ENCODE measurements around the gene MED12L. TPM values are rescaled to one million over a fixed set of nuclear protein-coding genes. Genes with fewer than 3 reads are reported as not detected.

Gene MED12L
- total and polyA plus RNA-seq, 7 donors = 0.01 to 2.6 (median 0.17) TPM

GRCh38 chr3:151265866-151266265 is 180.4 kb downstream of the MED12L start:
- DNase-seq = no peak
- Histone ChIP-seq H3K27ac (no peak overlapping the region), H3K36me3 (ENCODE audit: insufficient read depth in 1 of 2, low read depth in 1 of 2) (no peaks in the 10 kb centered on the region), H3K27me3 (ENCODE audit: insufficient read depth in 3 of 3, low read length in 2 of 3) (no peaks in the 10 kb centered on the region), H3K4me3 (no peak overlapping the region), H3K9me3 (no peaks in the 10 kb centered on the region), H3K4me1 (no peaks in the 10 kb centered on the region)
- 71 to 74% (median 74%) methylated on average over 5 of the region's 5 CpGs for WGBS, 3 donors
- intact Hi-C loops (cut with DNase I) = no loop called here
- no peak for TF ChIP-seq CTCF (IDR thresholded peaks at IDR 0.05)
- ATAC-seq = no peak

- DNase-seq = no peak
- ATAC-seq = no peak
- no peaks in the 10 kb centered on the region for H3K27me3 ChIP-seq (ENCODE audit: insufficient read depth in 3 of 3, low read length in 2 of 3)
- intact Hi-C loops (cut with DNase I) = no loop called here
- H3K4me3 ChIP-seq = no peak overlapping the region
- no peaks in the 10 kb centered on the region for H3K36me3 ChIP-seq (ENCODE audit: insufficient read depth in 1 of 2, low read depth in 1 of 2)
- TF ChIP-seq CTCF (IDR thresholded peaks at IDR 0.05) = no peak
- 90 to 95% (median 90%) methylated on average over 1 of the region's 1 CpG for WGBS, 3 donors
- H3K4me1 ChIP-seq = no peaks in the 10 kb centered on the region
- H3K9me3 ChIP-seq = no peaks in the 10 kb centered on the region
- no peak overlapping the region for H3K27ac ChIP-seq
These were observed 181.6 kb downstream of the MED12L start for GRCh38 chr3:151267066-151267465.

- ATAC-seq = no peak
- intact Hi-C loops (cut with DNase I) = no loop called here
- no peak overlapping the region for H3K27ac ChIP-seq
- DNase-seq = no peak
- H3K27me3 ChIP-seq (ENCODE audit: insufficient read depth in 3 of 3, low read length in 2 of 3) = no peaks in the 10 kb centered on the region
- no peak for TF ChIP-seq CTCF (IDR thresholded peaks at IDR 0.05)
- WGBS, 3 donors = 89 to 95% (median 91%) methylated on average over 11 of the region's 11 CpGs
- no peaks in the 10 kb centered on the region for H3K4me1 ChIP-seq
- no peaks in the 10 kb centered on the region for H3K9me3 ChIP-seq
- H3K36me3 ChIP-seq (ENCODE audit: insufficient read depth in 1 of 2, low read depth in 1 of 2) = no peaks in the 10 kb centered on the region
- H3K4me3 ChIP-seq = no peak overlapping the region
These were observed 183.1 kb downstream of the MED12L start for GRCh38 chr3:151268267-151269235.

GRCh38 chr3:151269631-151270030 is 184.2 kb downstream of the MED12L start:
- H3K27me3 ChIP-seq (ENCODE audit: insufficient read depth in 3 of 3, low read length in 2 of 3) = no peaks in the 10 kb centered on the region
- H3K27ac ChIP-seq = no peak overlapping the region
- 62 to 68% (median 65%) methylated on average over 5 of the region's 5 CpGs for WGBS, 3 donors
- intact Hi-C loops (cut with DNase I) = loop anchor here in 1 of 2 donors (10.0 kb wide), 1 partner anchor 545 kb away; no protein-coding TSS in a partner anchor
- H3K4me1 ChIP-seq = no peaks in the 10 kb centered on the region
- no peak for ATAC-seq
- H3K4me3 ChIP-seq = no peak overlapping the region
- H3K9me3 ChIP-seq = no peaks in the 10 kb centered on the region
- H3K36me3 ChIP-seq (ENCODE audit: insufficient read depth in 1 of 2, low read depth in 1 of 2) = no peaks in the 10 kb centered on the region
- no peak for TF ChIP-seq CTCF (IDR thresholded peaks at IDR 0.05)
- no peak for DNase-seq
